ENCODE data around the gene ACAA1.

DNA sequence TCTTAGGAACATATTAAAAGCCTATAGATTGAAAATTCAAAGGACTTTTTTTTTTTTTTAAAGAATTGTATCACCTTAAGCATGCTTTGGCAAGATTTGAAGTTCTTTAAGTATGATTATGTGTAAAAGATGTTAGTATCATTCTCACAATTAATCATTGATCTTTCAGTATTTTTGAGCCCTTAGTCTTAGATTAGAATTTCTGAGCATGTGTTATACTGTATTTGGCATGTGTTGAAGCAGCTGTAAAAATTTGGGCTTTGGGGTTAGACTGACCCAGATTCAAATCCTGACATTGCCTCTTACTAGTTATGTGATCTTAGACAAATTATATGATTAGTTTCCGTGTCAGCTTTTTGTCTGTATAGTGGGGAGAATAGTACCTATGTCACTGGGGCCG is 34.7 kb upstream of the ACAA1 start:
- TF ChIP-seq, protein P1, sequence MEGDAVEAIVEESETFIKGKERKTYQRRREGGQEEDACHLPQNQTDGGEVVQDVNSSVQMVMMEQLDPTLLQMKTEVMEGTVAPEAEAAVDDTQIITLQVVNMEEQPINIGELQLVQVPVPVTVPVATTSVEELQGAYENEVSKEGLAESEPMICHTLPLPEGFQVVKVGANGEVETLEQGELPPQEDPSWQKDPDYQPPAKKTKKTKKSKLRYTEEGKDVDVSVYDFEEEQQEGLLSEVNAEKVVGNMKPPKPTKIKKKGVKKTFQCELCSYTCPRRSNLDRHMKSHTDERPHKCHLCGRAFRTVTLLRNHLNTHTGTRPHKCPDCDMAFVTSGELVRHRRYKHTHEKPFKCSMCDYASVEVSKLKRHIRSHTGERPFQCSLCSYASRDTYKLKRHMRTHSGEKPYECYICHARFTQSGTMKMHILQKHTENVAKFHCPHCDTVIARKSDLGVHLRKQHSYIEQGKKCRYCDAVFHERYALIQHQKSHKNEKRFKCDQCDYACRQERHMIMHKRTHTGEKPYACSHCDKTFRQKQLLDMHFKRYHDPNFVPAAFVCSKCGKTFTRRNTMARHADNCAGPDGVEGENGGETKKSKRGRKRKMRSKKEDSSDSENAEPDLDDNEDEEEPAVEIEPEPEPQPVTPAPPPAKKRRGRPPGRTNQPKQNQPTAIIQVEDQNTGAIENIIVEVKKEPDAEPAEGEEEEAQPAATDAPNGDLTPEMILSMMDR (IDR thresholded peaks at IDR 0.05) = no peak
- no peak for TF ChIP-seq EZH2 (IDR thresholded peaks at IDR 0.05; ENCODE audit: borderline replicate concordance, insufficient read depth, low read depth, low read length, poor library complexity, severe bottlenecking)

Data from B cell (primary cell).